HepG2 (cell line): ENCODE data around the gene EPS8L3. TPM values are rescaled to one million over a fixed set of nuclear protein-coding genes. Genes with fewer than 3 reads are reported as not detected.

Experiments
- ATAC-seq: fragments of 200-7000 bp; cut with Tn5 transposase; 3 replicates; pipeline ENCODE4 v1.9.1; 2020; ENCODE audit warnings: mild to moderate bottlenecking, moderate library complexity
- BruUV-seq: library from RNA; stranded (reverse); fragments of 400-500 nt; replicated peaks from 2 replicates; lab custom pipeline; 2021; lab: Mats Ljungman, UMichigan
- CTCF ChIA-PET: fragments of 300-600 bp; formaldehyde crosslinking; extraction: SDS; loops from one replicate; lab custom pipeline; 2021; ENCODE audit warnings: low total read pairs, inconsistent platforms, low intra/inter-chr PET ratio; lab: Yijun Ruan, JAX
- POLR2A ChIA-PET: fragments of 350-600 bp; sonication (Branson Sonifier 250); formaldehyde crosslinking; loops from one replicate; lab custom pipeline; 2020; ENCODE audit warnings: antibody characterized with exemption, inconsistent platforms; lab: Yijun Ruan, JAX
- DNase-seq: peaks from one replicate; pipeline ENCODE4 v3.0.0-alpha.2; 2015; ENCODE audit warnings: low spot score
- FAIRE-seq: peaks from 3 replicates; lab custom pipeline; 2011; peaks lifted over from hg19 to GRCh38; lab: Jason Lieb, UNC
- H2AFZ ChIP-seq: one replicate; pipeline ENCODE4 v1.6.1; 2011; ENCODE audit warnings: low read length, inconsistent platforms
- H3K27ac ChIP-seq: fragments of 300-600 bp; 3 replicates; pipeline ENCODE4 v1.8.0; 2011; ENCODE audit warnings: mixed run types, mild to moderate bottlenecking, mixed read lengths, low read length, inconsistent platforms; ENCODE audit not compliant: insufficient read depth; ENCODE audit errors: extremely low read length
- H3K27me3 ChIP-seq, 2 experiments: fragments of 200-600 bp in 1 of 2; 2 replicates in 1 of 2; 3 replicates in 1 of 2; pipeline versions ENCODE4 v1.6.0 to v1.8.0; 2011; ENCODE audit warnings: low read length in 2 of 2, mild to moderate bottlenecking in 2 of 2, moderate library complexity in 2 of 2, inconsistent platforms in 1 of 2; ENCODE audit not compliant: insufficient read depth in 2 of 2, control insufficient read depth in 1 of 2
- H3K36me3 ChIP-seq, 2 experiments: fragments of 200-600 bp in 1 of 2; replicated peaks in 1 of 2; 2 replicates in 1 of 2; 3 replicates in 1 of 2; pipeline versions ENCODE4 v1.5.1 to v1.8.0; 2011; ENCODE audit warnings: low read length in 2 of 2, inconsistent platforms in 1 of 2; ENCODE audit not compliant: insufficient read depth in 2 of 2, control insufficient read depth in 1 of 2
- H3K4me1 ChIP-seq: 2 replicates; pipeline ENCODE4 v1.5.1; 2012; ENCODE audit warnings: low read length, inconsistent platforms; ENCODE audit not compliant: insufficient read depth
- H3K4me2 ChIP-seq: 2 replicates; pipeline ENCODE4 v1.6.0; 2011; ENCODE audit warnings: low read depth, low read length, inconsistent platforms
- H3K4me3 ChIP-seq, 3 experiments: fragments of 200-600 bp in 1 of 3; sonication (generic), shearing (Covaris generic) in 1 of 3; replicated peaks in 1 of 3; 2 replicates each; pipeline ENCODE4 v1.5.1; 2011 to 2016; ENCODE audit warnings: low read length in 3 of 3, inconsistent platforms in 2 of 3, low read depth in 2 of 3, mild to moderate bottlenecking in 2 of 3, control low read depth in 1 of 3, mixed read lengths in 1 of 3; ENCODE audit not compliant: insufficient read depth in 1 of 3
- H3K79me2 ChIP-seq: one replicate; pipeline ENCODE4 v1.6.1; 2011; ENCODE audit warnings: low read length, inconsistent platforms; ENCODE audit not compliant: insufficient read depth
- H3K9ac ChIP-seq: 2 replicates; pipeline ENCODE4 v1.6.0; 2011; ENCODE audit warnings: mild to moderate bottlenecking, low read depth, low read length, inconsistent platforms; ENCODE audit not compliant: insufficient read depth
- H3K9me3 ChIP-seq: 2 replicates; pipeline ENCODE4 v1.5.1; 2012; ENCODE audit warnings: mild to moderate bottlenecking, low read length
- H4K20me1 ChIP-seq: 2 replicates; pipeline ENCODE4 v1.6.0; 2011; ENCODE audit warnings: inconsistent platforms, mild to moderate bottlenecking, low read length, moderate library complexity; ENCODE audit not compliant: insufficient read depth
- ASH2L ChIP-seq: fragments of 300-600, 200-600 bp; sonication (generic); IDR thresholded peaks from 2 replicates; pipeline ENCODE4 v1.7.0; 2017; ENCODE audit warnings: low read depth, mild to moderate bottlenecking, moderate library complexity, mixed read lengths, low read length; ENCODE audit not compliant: insufficient read length
- GMEB1 ChIP-seq: sonication (generic); formaldehyde crosslinking; IDR thresholded peaks from 2 replicates; pipeline ENCODE4 v1.5.1; 2020; ENCODE audit warnings: missing genetic modification reagents, mild to moderate bottlenecking, borderline replicate concordance
- HNF1B ChIP-seq: sonication (generic); formaldehyde crosslinking; IDR thresholded peaks from 2 replicates; pipeline ENCODE4 v1.5.1; 2020; ENCODE audit warnings: mild to moderate bottlenecking, moderate library complexity, missing genetic modification reagents
- HNRNPL ChIP-seq: fragments of 200-400 bp; formaldehyde crosslinking; IDR thresholded peaks from 2 replicates; pipeline ENCODE4 v1.6.1; 2017; ENCODE audit warnings: mild to moderate bottlenecking, low read depth, low read length
- KLF13 ChIP-seq: sonication (generic); formaldehyde crosslinking; IDR thresholded peaks from 2 replicates; pipeline ENCODE4 v1.4.0; 2020; ENCODE audit warnings: mild to moderate bottlenecking, missing genetic modification reagents
- SCMH1 ChIP-seq: sonication (generic); formaldehyde crosslinking; IDR thresholded peaks from 2 replicates; pipeline ENCODE4 v1.9.0; 2021; ENCODE audit warnings: missing genetic modification reagents, mild to moderate bottlenecking, borderline replicate concordance
- TMF1 ChIP-seq: sonication (generic); formaldehyde crosslinking; IDR thresholded peaks from 2 replicates; pipeline ENCODE4 v1.8.1; 2022; ENCODE audit warnings: low read depth, missing genetic modification reagents
- ZKSCAN5 ChIP-seq: sonication (generic); formaldehyde crosslinking; IDR thresholded peaks from 2 replicates; pipeline ENCODE4 v1.5.1; 2020; ENCODE audit warnings: mild to moderate bottlenecking, missing genetic modification reagents
- ZNF251 ChIP-seq: sonication (generic); formaldehyde crosslinking; IDR thresholded peaks from 2 replicates; pipeline ENCODE4 v1.9.0; 2021; ENCODE audit warnings: mild to moderate bottlenecking, missing genetic modification reagents
- ZNF274 ChIP-seq: sonication (generic); formaldehyde crosslinking; IDR thresholded peaks from 2 replicates; pipeline ENCODE4 v1.5.1; 2020; ENCODE audit warnings: mild to moderate bottlenecking, missing genetic modification reagents
- ZNF703 ChIP-seq: sonication (generic); formaldehyde crosslinking; IDR thresholded peaks from 2 replicates; pipeline ENCODE4 v1.5.1; 2020; ENCODE audit warnings: missing genetic modification reagents, mild to moderate bottlenecking, moderate library complexity, borderline replicate concordance
- ZNF709 ChIP-seq: sonication (generic); formaldehyde crosslinking; IDR thresholded peaks from 2 replicates; pipeline ENCODE4 v1.5.0; 2020; ENCODE audit warnings: mild to moderate bottlenecking, missing genetic modification reagents
- WGBS: methylation state at CpG from one replicate; pipeline ENCODE4 v1.1.6; 2017; ENCODE audit warnings: low lambda C conversion rate; 5-methylcytosine and 5-hydroxymethylcytosine counted together
- in situ Hi-C: cut with HindIII; loops from 2 replicates; pipeline ENCODE4 v1.10.0; 2017; ENCODE audit warnings: low pct_unique_long_range_greater_than_20kb; ENCODE audit not compliant: extremely low pct_ligation_motif_present
- intact Hi-C: fragments of 100-400 bp; cut with micrococcal nuclease; formaldehyde crosslinking; loops from one replicate; pipeline ENCODE4 v1.10.0; 2022; ENCODE audit not compliant: unreplicated experiment
- polyA plus RNA-seq, 8 experiments: library from polyadenylated mRNA; depleted of rRNA in 3 of 8; stranded (reverse) in 7 of 8; unstranded in 1 of 8; fragments of >200 nt; fragmentation: Illumina TruSeq in 4 of 8; extraction: Trizol in 4 of 8; gene quantifications; 2 replicates each; pipeline versions ENCODE4 v1.2.1 to v1.2.3, GENCODE V29; 2011 to 2016; ENCODE audit warnings: low read depth in 4 of 8, missing spikeins in 1 of 8, mixed read lengths in 1 of 8; ENCODE audit not compliant: insufficient read depth in 1 of 8
- total RNA-seq, 5 experiments: library from RNA; depleted of rRNA; stranded (reverse); fragments of >200 nt; fragmentation: Illumina TruSeq; extraction: Trizol; gene quantifications; 2 replicates each; pipeline ENCODE4 v1.2.3, GENCODE V29; 2016; ENCODE audit warnings: low read depth in 1 of 5
- TF ChIP-seq, protein P1 (sequence below): sonication (generic); formaldehyde crosslinking; IDR thresholded peaks from 2 replicates; pipeline ENCODE4 v1.4.0; 2020; ENCODE audit warnings: missing genetic modification reagents

The EPS8L3 gene
- total and polyA plus RNA-seq, 2 of the 13 experiments (the other 11 are each of a cell fraction or from before 2014, with no cell fraction given) = 18.2 to 106 TPM

- peaks cover 27% of the 10 kb centered on the region for H3K4me1 ChIP-seq
- peaks cover 8% of the 10 kb centered on the region for H3K9me3 ChIP-seq
- TF ChIP-seq ZNF274 (CRISPR knock-in tag) (no peak), ASH2L (no peak), ZNF703 (no peak), HNRNPL (no peak)
- TF ChIP-seq, protein P1, sequence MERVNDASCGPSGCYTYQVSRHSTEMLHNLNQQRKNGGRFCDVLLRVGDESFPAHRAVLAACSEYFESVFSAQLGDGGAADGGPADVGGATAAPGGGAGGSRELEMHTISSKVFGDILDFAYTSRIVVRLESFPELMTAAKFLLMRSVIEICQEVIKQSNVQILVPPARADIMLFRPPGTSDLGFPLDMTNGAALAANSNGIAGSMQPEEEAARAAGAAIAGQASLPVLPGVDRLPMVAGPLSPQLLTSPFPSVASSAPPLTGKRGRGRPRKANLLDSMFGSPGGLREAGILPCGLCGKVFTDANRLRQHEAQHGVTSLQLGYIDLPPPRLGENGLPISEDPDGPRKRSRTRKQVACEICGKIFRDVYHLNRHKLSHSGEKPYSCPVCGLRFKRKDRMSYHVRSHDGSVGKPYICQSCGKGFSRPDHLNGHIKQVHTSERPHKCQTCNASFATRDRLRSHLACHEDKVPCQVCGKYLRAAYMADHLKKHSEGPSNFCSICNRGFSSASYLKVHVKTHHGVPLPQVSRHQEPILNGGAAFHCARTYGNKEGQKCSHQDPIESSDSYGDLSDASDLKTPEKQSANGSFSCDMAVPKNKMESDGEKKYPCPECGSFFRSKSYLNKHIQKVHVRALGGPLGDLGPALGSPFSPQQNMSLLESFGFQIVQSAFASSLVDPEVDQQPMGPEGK (CRISPR knock-in tag) = no peak
- H3K4me3 ChIP-seq = no peak overlapping the region
- no TSS peak for BruUV-seq
- H3K79me2 ChIP-seq = no peaks in the 10 kb centered on the region
- no peak overlapping the region for H3K4me2 ChIP-seq
- peaks cover 0 to 3% of the 10 kb centered on the region in 2 experiments; a peak in 3 of 5 replicates for H3K27me3 ChIP-seq
- WGBS = 75% methylated on average over 5 of the region's 5 CpGs
- ATAC-seq (no peak), FAIRE-seq (no peak), DNase-seq (no peak)
- ChIA-PET CTCF (no interaction called here), POLR2A (no interaction called here)
- no peak overlapping the region for H3K9ac ChIP-seq
- no peaks in the 10 kb centered on the region for H4K20me1 ChIP-seq
- in situ Hi-C loops = no loop called here
- no peak overlapping the region for H3K27ac ChIP-seq
- no peak overlapping the region for H2AFZ ChIP-seq
- no peaks in the 10 kb centered on the region for H3K36me3 ChIP-seq
- intact Hi-C loops = no loop called here
Observed at GRCh38 chr1:109784551-109785252, 21.0 kb upstream of the EPS8L3 start.

- Histone ChIP-seq H4K20me1 (no peaks in the 10 kb centered on the region), H3K4me2 (no peak overlapping the region), H2AFZ (no peak overlapping the region), H3K9ac (no peak overlapping the region), H3K4me3 (no peak overlapping the region), H3K79me2 (no peaks in the 10 kb centered on the region), H3K4me1 (peaks cover 14% of the 10 kb centered on the region), H3K27me3 (peaks cover 0 to 3% of the 10 kb centered on the region in 2 experiments; a peak in 3 of 5 replicates), H3K27ac (no peak overlapping the region), H3K9me3 (peaks cover 8% of the 10 kb centered on the region), H3K36me3 (no peaks in the 10 kb centered on the region)
- no TSS peak for BruUV-seq
- in situ Hi-C loops (no loop called here), intact Hi-C loops (no loop called here)
- 47% methylated on average over 8 of the region's 8 CpGs for WGBS
- FAIRE-seq = no peak
- ChIA-PET POLR2A (no interaction called here), CTCF (no interaction called here)
- ATAC-seq = no peak
- no peak for DNase-seq
- TF ChIP-seq KLF13 (CRISPR knock-in tag) (no peak), SCMH1 (no peak), ZNF709 (CRISPR knock-in tag) (no peak), GMEB1 (CRISPR knock-in tag) (no peak), HNF1B (CRISPR knock-in tag) (no peak), ZNF251 (CRISPR knock-in tag) (no peak), ZKSCAN5 (CRISPR knock-in tag) (no peak), TMF1 (no peak)
Observed at GRCh38 chr1:109783436-109783835, 19.7 kb upstream of the EPS8L3 start.
